Cardiac fibroblast (primary cell): Measurements from ENCODE around the gene DPEP1.

ENCODE experiments used
- DNase-seq, 2 donors: peaks; one replicate each; pipeline versions ENCODE4 v3.0.0 to v3.0.0-alpha.2; 2010; ENCODE audit warnings: low read depth in 2 of 2
- H3K4me3 ChIP-seq, 2 donors: replicated peaks in 1 of 2; 1 replicate in 1 of 2; 2 replicates in 1 of 2; pipeline ENCODE4 v1.5.1; 2011; ENCODE audit warnings: low read depth in 2 of 2, low read length in 2 of 2, mild to moderate bottlenecking in 2 of 2, moderate library complexity in 1 of 2
- CTCF ChIP-seq: IDR thresholded peaks from one replicate; pipeline ENCODE4 v1.5.1; 2011; ENCODE audit warnings: low read depth, mild to moderate bottlenecking, low read length, inconsistent platforms

Gene DPEP1

DNA sequence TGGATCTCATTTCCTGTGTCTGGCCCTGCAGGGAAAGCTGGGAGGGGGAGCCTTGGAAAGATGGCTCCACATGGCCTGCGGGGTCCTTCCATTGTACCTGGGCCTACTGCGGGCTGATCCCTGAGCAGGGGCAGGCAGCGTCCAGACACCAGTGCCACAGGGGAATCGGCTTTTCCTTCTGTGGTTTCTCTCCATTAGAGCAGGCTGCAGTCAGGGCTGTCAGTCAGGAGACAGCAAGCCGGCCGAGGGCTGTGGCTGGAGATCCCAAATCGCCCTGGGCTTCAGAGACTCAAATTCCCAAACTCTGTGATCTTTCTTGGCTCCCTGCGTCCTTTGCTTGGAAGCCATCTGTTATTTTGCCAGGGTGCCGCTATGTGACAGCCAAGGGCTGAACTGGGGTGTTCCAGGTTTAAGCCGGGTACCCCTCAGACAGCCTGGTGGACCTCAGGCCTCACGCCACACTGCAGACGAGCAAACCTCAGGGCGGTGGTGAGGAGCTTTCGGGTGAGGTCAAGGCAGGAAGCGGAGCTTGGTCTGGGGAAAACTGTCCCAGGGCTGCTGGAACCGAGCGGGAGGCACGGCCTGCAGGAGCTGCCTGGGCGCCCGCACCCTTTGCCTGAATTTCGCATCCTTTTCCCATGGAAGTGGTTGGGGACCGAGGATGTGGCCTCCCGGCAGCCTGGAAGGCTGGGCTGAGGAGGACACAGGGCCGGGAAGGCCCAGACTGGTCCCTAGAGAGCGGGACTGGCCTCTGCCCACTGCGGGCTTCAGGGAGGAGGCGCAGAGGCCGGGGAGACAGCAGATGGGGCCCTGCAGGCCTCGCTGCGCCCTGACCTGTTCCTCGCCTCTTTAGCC lies 39.4 kb upstream of the DPEP1 start:
- DNase-seq: no peak
- TF ChIP-seq CTCF: no peak
- no peak overlapping the region for H3K4me3 ChIP-seq

DNA sequence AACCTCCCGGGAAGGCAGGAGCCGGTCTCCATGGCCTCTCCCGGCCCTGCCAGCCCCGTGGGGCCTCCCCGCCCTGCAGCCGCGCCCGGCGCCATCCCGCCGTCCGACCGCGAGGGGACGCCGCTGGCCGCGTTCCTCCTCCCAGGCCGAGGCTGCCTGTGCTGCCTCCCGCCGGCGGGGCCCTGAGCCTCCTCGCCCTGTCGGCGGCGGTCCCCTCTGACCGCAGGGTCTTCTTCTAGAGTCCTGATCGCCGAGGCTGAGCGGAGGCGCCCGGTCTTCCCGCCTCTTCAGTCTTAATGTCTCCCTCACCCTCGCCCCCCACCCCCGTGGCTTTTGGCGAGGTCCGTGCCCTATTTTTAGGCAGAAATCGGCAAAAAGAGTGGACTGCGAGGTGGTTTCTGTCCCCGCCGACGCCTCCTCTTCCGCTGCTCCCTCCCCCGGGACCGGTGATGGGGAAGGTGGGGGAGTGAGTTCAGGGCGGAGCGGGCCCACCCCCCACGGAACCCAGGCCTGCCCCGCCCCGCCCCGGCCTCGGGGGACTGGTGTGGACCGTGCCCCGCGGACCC lies 38.7 kb upstream of the DPEP1 start:
- peak; percentile 42 for TF ChIP-seq CTCF
- DNase-seq: peak; percentile 71 to 79
- peak overlapping the region; percentile 32 to 41 for H3K4me3 ChIP-seq

GRCh38 chr16:89575247-89576152 lies 37.9 kb upstream of the DPEP1 start, which contains the start of gene CPNE7:
TSS of gene CPNE7 (plus strand) at chr16:89575758. CDS start at chr16:89575898, 140 bp downstream.
- no peak for TF ChIP-seq CTCF
- DNase-seq: no peak
- H3K4me3 ChIP-seq: peak within 1 kb of the TSS; percentile 32 to 58

GRCh38 chr16:89576153-89577054 lies 37.0 kb upstream of the DPEP1 start:
- no peak for DNase-seq
- no peak for TF ChIP-seq CTCF
- peak overlapping the region; percentile 31 to 58 for H3K4me3 ChIP-seq

- DNase-seq: no peak
- TF ChIP-seq CTCF: no peak
- peak overlapping the region in 1 of 2 donors; percentile 58 for H3K4me3 ChIP-seq
Measured at GRCh38 chr16:89577055-89577759, 36.2 kb upstream of the DPEP1 start.
